Kidney glomerular epithelial cell (primary cell): ENCODE results near the gene TNK2.
"Not testable (repeated sequence)": the region's sequence is repeated elsewhere in the genome, so short reads cannot be mapped to it uniquely, and the experiment has no call there.

ENCODE experiments used
- DNase-seq: peaks from one replicate; lab custom pipeline; 2025; lab: John Stamatoyannopoulos, UW

Gene TNK2

DNA sequence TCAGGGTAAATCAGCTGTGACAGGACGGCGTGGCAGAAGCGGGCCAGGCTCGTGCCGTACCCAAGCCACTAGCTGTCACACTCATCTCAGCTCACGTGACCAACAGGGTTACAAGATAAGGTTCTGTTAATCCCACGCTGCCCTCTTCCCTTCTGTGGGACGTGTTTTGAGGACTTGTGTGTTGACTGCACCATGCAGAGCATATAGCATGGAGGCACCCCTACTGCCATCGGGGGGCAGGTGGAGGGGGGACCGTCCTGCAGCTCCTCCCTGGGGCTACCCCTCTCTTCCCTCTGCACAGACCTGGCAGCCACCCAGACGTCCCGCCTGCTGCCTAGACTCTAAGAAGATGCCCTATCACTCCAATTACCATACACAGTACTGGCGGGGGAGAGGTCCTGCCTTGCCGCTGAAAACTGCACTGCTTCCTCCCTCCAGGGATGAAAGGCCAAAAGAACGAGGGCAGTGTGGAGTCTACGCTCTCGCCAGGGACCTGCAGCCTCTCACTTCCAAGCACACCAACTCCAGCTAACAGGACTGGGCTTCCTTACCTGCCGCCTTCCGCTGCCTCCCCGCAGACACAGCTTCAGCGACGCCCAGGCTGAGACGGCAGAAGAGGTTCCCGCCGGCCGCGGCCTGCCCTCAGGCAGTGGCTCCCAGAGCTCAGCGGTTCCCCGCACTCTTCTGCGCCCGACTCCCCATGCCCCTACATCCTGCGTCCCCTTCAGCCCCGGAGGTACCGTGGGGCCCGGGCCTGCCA is at the start of gene TNK2:
Gene TNK2 (minus strand): TSS at position 618 of the 760 bp plus-strand sequence. CDS start 19,963 bp downstream, outside the sequence.
- DNase-seq: no peak

GRCh38 chr3:195956577-195956976 is 48.2 kb upstream of the TNK2 start:
- DNase-seq: no peak

- not testable (repeated sequence) for DNase-seq
Measured at GRCh38 chr3:195955416-195955841, 47.1 kb upstream of the TNK2 start.

DNA sequence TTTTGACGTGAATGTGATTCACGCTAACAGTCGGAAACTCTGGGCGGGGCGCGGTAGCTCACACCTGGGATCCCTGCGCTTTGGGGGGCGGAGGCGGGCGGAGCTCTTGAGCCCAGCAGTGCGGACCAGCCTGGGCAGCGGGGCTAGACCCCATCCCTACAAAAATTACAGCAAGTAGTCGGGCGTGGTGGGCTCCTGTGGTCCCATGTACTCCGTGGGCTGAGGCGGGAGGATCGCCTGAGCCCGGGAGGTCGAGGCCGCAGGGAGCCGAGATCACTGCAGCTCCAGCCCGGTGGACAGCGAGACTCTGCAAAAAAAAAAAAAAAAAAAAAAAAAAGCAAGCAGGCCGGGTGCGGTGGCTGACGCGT is 46.4 kb upstream of the TNK2 start:
- DNase-seq: not testable (repeated sequence)

- DNase-seq: not testable (repeated sequence)
Measured at GRCh38 chr3:195954052-195954751, 45.9 kb upstream of the TNK2 start.

DNA sequence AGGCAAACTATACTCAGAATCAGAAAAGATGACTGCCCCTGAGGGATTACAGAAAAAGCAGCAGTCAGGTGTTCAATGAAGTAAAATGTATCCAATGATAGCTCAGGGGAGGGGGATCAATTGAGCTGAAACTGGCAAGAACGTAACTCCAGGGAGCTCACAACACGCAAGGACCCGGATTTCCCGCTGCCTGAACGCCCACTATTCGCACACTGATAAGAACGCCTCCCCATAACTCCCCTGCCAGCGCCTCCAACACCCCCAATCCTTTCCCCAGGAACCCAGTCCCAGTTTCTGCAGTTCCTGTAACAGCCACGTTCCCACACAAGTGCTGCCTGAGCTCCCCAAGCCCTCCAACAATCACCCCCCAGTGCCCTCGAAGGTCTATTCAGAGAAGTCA is 44.2 kb upstream of the TNK2 start:
- not testable (repeated sequence) for DNase-seq

DNA sequence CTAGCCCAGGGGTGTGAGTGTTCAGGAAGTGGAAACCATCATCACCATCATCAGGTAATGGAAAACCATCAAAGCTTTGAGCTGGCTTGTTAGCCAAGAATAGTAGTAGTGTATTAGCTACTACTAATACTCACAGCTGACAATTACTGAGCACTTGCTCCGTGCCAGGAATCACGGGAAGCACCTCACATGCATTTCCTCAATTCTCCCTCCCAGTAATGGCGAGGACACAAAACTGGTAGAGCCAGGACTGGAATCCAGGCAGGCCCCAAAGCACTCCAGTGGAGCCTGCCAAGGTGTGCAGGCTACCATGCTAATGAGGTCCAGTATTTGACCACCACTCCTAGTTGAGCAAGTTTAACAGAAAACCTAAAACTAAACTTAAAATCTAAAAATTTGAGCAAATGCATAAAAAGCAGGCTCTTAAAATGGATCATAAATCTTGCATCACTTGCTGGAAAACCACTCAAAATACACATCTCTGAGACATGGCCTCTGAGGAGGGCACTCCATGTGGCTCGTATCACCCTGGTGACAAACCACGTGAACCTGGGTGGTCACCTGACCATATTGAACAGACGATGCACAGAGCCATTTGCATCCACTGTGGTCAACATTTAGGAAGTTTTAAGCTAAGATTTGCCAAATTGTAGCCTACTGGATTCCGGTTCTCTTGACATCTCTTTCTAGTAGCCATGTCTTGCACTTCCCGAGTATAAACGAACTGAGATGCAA is 43.3 kb upstream of the TNK2 start:
- DNase-seq: not testable (repeated sequence)

DNA sequence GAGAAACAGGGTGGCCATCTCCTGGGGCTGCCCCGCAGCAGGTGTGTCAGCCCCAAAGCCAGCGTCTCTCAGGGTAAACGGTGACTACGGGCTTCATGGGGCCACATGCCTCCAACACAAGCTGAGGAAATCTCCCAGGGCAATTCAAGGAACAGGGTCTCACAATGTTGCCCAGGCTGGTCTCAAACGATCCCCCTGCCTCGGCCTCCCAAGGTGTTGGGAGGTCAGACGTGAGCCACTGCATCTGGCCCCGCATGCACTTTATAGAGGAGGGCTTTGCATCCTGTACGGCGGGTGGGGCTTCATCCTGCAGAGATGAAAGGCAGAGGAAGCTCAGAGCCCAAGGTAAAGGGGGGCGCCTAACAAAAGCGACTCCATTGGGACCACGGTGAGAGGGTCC is 42.4 kb upstream of the TNK2 start:
- DNase-seq: not testable (repeated sequence)

DNA sequence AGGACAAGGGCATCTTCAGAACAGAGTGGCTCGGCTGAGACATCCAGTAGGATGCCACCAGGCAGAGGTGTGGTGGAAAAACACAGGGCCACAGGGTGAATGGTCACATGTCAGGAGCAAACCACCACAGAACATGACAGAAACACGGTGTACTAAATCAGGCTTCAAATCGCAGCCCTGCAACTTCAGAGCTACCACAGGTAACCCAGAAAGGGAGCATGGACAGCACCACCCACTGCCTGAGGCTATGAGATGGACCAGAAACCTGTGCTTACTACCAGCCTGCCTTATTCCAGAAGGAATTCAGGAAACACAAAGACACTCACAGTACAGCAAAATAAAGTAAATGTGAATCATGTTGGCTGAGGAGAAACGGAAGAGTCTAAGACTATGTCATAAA is 41.8 kb upstream of the TNK2 start:
- DNase-seq: not testable (repeated sequence)

DNA sequence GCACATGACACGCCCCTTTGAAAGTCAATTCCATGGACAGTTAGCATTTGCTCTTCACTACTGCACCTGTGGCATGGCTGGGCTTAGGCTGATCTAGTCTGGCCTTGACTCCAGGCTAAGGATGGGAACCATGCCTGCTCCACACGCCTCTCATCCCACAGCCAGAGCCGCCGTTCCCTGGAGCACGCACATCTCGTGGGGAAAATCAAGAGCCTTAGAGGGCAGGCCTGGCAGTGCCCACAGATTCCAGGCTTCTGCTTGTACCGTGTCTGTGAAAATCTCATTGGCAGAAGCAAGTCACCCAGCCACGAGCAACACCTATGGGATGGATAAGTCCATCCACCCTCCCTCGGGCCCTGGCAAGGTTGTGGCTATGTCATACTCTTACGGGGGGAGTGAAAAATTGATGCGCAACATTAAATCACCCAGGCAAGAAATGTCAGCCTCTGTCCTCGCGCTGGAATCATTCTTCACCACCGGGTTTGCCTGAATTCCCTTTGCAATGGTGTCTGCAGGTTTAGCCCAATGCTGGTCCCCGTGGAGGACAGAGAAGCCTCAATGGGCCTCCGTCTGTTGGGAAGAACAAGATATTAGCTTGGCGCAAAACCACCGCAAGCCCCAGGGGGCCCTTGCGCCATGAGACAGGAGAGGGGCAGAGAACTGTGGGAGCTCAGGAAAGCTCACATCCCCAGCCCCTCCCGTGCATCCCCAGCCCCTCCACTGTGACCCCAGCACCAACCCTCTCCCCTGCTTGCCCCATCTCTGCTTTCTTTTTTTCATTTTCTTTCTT is 38.8 kb upstream of the TNK2 start:
- not testable (repeated sequence) for DNase-seq

GRCh38 chr3:195941265-195941815 is 33.0 kb upstream of the TNK2 start:
- not testable (repeated sequence) for DNase-seq

DNA sequence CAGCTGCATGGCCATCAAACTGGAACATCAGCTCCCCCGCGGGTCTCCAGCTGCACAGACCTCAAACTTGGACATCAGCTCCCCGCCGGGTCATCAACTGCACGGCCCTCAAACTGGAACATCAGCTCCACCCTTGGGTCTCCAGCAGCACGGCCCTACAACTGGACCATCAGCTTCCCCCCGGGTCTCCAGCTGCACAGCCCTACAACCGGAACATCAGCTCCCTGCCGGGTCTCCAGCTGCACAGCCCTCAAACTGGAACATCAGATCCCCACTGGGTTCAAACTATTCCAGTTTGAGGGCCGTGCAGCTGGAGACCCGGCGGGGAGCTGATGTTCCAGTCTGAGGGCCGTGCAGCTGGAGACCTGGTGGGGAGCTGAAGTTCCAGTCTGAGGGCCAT is 32.5 kb upstream of the TNK2 start:
- not testable (repeated sequence) for DNase-seq

DNA sequence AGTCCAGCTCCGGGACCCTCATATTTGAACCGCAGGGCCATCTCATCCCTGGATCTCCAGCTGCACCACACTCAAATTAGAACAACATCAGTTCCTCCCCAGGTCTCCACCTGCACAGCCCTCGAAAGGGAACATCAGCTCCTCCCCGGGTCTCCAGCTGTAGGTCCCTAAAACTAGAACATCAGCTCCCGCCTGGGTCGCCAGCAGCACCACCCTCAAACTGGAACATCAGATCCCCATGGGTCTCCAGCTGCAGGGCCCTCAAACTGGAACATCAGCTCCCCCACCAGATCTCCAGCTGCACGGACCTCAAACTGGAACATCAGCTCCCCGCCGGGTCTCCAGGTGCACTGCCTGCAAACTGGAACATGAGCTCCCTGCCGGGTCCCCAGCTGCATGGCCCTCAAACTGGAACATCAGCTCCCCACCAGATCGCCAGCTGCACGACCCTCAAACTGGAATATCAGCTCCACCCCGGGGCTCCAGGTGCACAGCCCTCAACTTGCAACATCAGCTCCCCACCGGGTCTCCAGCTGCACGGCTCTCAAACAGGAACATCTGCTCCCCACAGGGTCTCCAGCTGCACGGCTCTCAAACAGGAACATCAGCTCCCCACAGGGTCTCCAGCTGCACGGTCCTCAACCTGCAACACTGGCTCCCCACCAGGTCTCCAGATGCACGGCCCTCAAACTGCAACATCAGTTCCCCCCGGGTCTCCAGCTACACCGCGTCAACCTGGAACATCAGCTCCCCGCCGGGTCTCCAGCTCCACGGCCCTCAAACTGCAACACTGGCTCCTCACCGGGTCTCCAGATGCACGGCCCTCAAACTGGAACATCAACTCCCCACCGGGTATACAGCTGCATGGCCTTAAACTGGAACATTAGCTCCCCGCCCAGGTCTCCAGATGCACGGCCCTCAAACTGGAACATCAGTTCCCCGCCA is 31.4 kb upstream of the TNK2 start:
- not testable (repeated sequence) for DNase-seq

GRCh38 chr3:195933044-195933430 is 24.7 kb upstream of the TNK2 start:
- DNase-seq: not testable (repeated sequence)

DNA sequence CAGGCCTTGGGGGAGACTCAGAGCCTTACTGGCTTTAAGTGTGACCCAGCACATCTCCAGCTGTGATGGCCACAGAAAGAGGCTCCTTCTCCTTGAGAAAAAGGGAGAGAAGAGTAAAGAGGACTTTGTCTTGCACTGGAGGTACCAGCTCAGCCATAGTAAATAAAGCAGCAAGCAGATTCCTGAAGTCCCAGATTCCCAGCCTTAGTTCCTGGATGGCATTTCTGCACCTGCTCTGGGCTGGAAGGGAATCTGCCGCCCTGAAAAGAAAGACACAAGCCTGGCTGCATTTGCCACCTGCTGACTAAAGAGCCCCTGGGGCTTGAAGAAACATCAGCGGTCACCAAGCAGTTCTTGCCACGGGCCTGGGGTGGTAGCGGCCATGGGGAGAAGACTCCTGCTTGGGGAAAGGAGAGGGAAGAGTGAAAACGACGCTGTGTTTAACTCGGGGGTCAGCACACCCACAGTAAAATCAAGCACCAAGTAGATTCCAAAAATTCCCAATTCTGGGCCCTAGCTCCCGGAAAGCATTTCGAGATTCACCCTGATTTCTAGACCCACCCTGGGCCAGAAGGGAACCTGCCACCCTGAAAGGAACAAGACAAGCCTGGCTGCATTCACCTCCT is 24.2 kb upstream of the TNK2 start:
- DNase-seq: no peak

- DNase-seq: no peak
Measured at GRCh38 chr3:195931582-195932273, 23.4 kb upstream of the TNK2 start.

- no peak for DNase-seq
Measured at GRCh38 chr3:195929452-195929851, 21.1 kb upstream of the TNK2 start.

- no peak for DNase-seq
Measured at GRCh38 chr3:195921334-195921791, 13.0 kb upstream of the TNK2 start.

DNA sequence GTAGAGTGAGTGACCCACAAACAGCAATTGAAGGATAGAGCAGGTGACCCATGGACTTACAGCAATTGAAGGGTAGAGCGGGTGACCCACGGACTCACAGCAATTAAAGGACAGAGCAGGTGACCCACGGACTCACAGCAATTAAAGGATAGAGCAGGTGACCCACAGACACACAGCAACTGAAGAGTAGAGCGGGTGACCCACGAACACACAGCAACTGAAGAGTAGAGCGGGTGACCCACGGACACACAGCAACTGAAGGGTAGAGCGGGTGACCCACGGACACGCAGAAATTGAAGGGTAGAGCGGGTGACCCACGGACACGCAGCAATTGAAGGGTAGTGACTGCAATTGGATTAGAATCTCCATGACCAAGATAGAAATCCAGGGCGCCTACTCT is 9.8 kb upstream of the TNK2 start:
- DNase-seq: no peak
